KMS-11 (cell line): ENCODE results near the gene B3GAT1.

Experiments used
- H2AFZ ChIP-seq: fragments of 200-600 bp; sonication (generic); 2 replicates; pipeline ENCODE4 v1.6.1; 2016; ENCODE audit warnings: antibody characterized with exemption, mixed run types, low read depth
- H3K27ac ChIP-seq: fragments of 200-600 bp; sonication (generic); 2 replicates; pipeline ENCODE4 v1.6.1; 2016; ENCODE audit warnings: mild to moderate bottlenecking, mixed run types
- H3K27me3 ChIP-seq: fragments of 200-600 bp; sonication (generic); 2 replicates; pipeline ENCODE4 v1.6.1; 2017; ENCODE audit warnings: mild to moderate bottlenecking, low read depth, mixed run types, moderate library complexity; ENCODE audit not compliant: insufficient read depth
- H3K36me3 ChIP-seq: fragments of 200-600 bp; sonication (generic); 2 replicates; pipeline ENCODE4 v1.6.1; 2017; ENCODE audit warnings: mild to moderate bottlenecking, mixed run types; ENCODE audit not compliant: insufficient read depth
- H3K4me1 ChIP-seq: fragments of 200-600 bp; sonication (generic); 2 replicates; pipeline ENCODE4 v1.6.1; 2016; ENCODE audit warnings: mild to moderate bottlenecking, low read depth, mixed run types; ENCODE audit not compliant: poor library complexity, severe bottlenecking
- H3K4me2 ChIP-seq: fragments of 200-600 bp; sonication (generic); 2 replicates; pipeline ENCODE4 v1.7.0; 2016; ENCODE audit warnings: mild to moderate bottlenecking, mixed run types
- H3K4me3 ChIP-seq: fragments of 200-600 bp; sonication (generic); IDR thresholded peaks from 2 replicates; pipeline ENCODE4 v1.6.1; 2017; ENCODE audit warnings: low read depth, low read length, mixed read lengths; ENCODE audit not compliant: insufficient read depth
- H3K79me2 ChIP-seq: fragments of 200-600 bp; sonication (generic); 2 replicates; pipeline ENCODE4 v1.6.1; 2016; ENCODE audit warnings: low read depth, mixed run types; ENCODE audit not compliant: insufficient read depth
- H3K9ac ChIP-seq: fragments of 200-600 bp; sonication (generic); 2 replicates; pipeline ENCODE4 v1.6.1; 2016; ENCODE audit warnings: mild to moderate bottlenecking, mixed run types
- H4K20me1 ChIP-seq: fragments of 200-600 bp; sonication (generic); 2 replicates; pipeline ENCODE4 v1.6.1; 2016; ENCODE audit warnings: mild to moderate bottlenecking, mixed run types; ENCODE audit not compliant: insufficient read depth
- TF ChIP-seq, protein P1 (sequence below): fragments of 200-600 bp; sonication (generic); conservative IDR thresholded peaks from 2 replicates; pipeline ENCODE4 v1.6.1; 2017; ENCODE audit warnings: low read depth, mild to moderate bottlenecking, antibody characterized with exemption, low read length, moderate library complexity, mixed read lengths

B3GAT1 gene

DNA sequence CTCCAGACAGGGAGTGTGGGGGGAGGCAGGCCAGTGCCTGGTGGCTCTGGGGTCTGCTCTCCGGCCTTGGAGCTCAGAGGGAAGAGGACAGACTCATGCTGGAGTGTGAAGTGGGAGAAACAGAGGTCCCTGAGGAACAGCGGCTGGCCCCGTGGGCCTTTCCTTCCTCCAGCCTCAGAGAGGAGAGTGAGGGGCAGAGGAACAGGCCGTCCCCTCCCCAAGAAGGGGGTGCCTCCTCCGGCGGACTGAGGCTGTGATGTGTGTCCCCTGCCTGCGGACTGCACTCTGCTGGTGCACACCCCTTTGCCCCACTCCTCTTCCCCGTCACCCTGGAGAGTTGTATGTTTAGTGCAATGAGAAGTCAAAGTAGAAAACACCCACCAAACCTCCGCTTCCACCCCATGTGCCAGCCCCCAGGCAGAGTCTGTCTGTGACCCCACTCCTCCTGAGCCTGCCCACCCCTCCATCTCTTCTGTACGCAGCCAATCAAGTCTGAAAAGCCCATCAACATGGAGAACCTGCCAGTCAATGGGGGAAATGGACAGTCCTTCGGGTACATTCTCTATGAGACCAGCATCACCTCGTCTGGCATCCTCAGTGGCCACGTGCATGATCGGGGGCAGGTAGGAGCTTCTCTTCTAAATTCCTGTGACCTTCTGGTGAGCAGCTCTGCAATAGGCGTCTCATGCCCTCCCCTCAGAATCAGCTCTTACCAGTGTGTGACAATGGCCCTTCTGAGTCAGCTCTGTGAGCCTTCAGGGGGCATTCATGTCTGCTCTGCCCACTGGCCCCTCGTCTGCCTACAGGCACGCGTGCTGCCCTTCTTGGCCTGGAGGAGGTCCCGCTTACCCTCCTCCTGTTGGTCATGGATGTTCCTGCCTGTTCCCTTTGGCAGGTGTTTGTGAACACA lies 41.3 kb downstream of the B3GAT1 start:
- H4K20me1 ChIP-seq = no peaks in the 10 kb centered on the region
- no peaks in the 10 kb centered on the region for H3K79me2 ChIP-seq
- TF ChIP-seq, protein P1, sequence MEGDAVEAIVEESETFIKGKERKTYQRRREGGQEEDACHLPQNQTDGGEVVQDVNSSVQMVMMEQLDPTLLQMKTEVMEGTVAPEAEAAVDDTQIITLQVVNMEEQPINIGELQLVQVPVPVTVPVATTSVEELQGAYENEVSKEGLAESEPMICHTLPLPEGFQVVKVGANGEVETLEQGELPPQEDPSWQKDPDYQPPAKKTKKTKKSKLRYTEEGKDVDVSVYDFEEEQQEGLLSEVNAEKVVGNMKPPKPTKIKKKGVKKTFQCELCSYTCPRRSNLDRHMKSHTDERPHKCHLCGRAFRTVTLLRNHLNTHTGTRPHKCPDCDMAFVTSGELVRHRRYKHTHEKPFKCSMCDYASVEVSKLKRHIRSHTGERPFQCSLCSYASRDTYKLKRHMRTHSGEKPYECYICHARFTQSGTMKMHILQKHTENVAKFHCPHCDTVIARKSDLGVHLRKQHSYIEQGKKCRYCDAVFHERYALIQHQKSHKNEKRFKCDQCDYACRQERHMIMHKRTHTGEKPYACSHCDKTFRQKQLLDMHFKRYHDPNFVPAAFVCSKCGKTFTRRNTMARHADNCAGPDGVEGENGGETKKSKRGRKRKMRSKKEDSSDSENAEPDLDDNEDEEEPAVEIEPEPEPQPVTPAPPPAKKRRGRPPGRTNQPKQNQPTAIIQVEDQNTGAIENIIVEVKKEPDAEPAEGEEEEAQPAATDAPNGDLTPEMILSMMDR = no peak
- H3K4me2 ChIP-seq = no peak overlapping the region
- no peaks in the 10 kb centered on the region for H3K4me1 ChIP-seq
- H3K36me3 ChIP-seq = no peaks in the 10 kb centered on the region
- no peak overlapping the region for H3K4me3 ChIP-seq
- no peak overlapping the region for H2AFZ ChIP-seq
- H3K27ac ChIP-seq = no peak overlapping the region
- no peak overlapping the region for H3K9ac ChIP-seq
- no peaks in the 10 kb centered on the region for H3K27me3 ChIP-seq

DNA sequence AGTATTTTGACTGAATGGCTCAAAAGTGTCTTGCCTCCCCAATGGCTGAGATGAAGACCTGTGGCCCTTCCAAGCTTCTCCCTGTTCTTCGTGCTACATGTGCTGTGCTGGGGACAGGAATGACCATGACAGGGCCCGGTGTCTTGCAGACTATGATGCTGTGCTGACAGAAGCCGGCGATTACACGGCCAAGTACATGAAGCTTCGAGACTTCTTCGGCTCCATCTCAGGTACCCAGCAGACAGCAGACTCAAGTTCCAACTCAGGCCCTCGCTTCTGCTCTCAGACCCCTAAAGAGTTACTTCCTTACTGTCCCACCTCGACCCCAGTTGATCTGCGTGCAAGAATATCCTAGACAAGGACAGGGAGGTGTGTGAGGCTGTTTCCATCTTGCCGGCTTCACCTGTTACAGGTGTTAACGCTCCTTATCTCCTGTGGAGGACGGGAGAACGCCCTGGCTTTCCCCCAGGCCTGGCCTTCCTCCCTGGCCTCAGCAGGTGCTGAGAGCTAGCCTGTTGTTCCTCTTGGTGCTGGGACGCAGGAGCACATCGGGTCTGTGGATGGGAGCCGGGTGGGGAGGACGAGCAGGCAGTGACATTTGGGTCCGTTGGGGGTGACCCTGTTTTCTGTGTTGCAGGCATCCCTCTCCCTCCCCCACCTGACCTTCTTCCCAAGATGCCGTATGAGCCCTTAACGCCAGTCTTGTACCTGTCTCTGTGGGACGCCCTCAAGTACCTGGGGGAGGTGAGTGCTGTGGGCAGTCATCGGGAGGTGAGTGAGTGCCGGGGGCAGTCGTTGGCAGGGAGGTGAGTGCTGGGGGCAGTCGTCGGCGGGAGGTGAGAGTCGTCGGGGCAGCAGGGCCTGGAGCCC lies 42.2 kb downstream of the B3GAT1 start:
- H4K20me1 ChIP-seq = no peaks in the 10 kb centered on the region
- no peak overlapping the region for H3K4me3 ChIP-seq
- no peak overlapping the region for H2AFZ ChIP-seq
- H3K27me3 ChIP-seq = no peaks in the 10 kb centered on the region
- H3K27ac ChIP-seq = no peak overlapping the region
- H3K79me2 ChIP-seq = no peaks in the 10 kb centered on the region
- TF ChIP-seq, protein P1 = no peak
- H3K4me1 ChIP-seq = no peaks in the 10 kb centered on the region
- H3K4me2 ChIP-seq = no peak overlapping the region
- no peaks in the 10 kb centered on the region for H3K36me3 ChIP-seq
- H3K9ac ChIP-seq = no peak overlapping the region

DNA sequence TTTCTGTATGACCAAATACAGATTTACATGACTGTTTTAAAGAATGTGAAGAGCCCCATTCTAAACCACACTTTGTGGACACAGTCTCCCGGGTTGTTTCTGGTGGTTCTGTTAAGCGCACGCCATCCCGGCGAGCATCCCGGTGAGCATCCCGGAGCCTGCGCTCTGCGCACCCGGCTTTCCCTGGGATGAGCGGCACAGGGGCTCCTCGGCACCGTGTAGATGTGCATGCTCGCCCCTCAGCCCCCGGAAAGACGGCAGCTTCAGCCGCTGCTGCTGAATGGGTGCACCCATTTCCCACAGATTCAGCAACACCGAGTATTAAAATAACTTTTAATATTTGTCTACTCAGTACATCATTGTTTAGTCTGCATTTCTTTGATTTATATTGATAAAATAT lies 44.3 kb downstream of the B3GAT1 start:
- H3K79me2 ChIP-seq = no peaks in the 10 kb centered on the region
- H3K27me3 ChIP-seq = no peaks in the 10 kb centered on the region
- no peak overlapping the region for H3K4me2 ChIP-seq
- no peaks in the 10 kb centered on the region for H3K36me3 ChIP-seq
- H3K4me3 ChIP-seq = no peak overlapping the region
- no peak overlapping the region for H3K27ac ChIP-seq
- no peak overlapping the region for H3K9ac ChIP-seq
- TF ChIP-seq, protein P1 = no peak
- no peaks in the 10 kb centered on the region for H4K20me1 ChIP-seq
- no peak overlapping the region for H2AFZ ChIP-seq
- no peaks in the 10 kb centered on the region for H3K4me1 ChIP-seq

DNA sequence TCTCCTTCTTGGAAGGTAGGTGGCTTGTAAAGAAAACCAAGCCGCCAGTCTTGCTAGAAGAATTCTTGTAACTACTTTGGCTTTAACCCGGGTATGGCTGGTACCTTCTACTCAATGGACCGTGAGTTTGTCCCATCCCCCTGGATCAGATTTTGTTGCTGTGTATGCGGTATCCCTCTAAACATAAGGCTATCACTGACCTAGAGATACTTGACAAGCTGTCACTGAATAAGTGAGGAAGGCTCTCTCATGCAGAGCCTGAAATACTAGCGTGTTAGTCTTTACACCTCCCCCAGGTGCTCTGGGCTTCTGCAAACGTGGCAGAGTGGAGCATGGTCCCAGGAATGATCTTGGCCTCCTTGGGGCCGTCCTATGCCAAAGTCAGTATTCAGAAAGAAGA lies 45.8 kb downstream of the B3GAT1 start:
- Histone ChIP-seq H3K27ac (no peak overlapping the region), H3K79me2 (no peaks in the 10 kb centered on the region), H2AFZ (no peak overlapping the region), H3K4me1 (no peaks in the 10 kb centered on the region), H3K27me3 (no peaks in the 10 kb centered on the region), H4K20me1 (no peaks in the 10 kb centered on the region), H3K36me3 (no peaks in the 10 kb centered on the region), H3K9ac (no peak overlapping the region), H3K4me3 (no peak overlapping the region), H3K4me2 (no peak overlapping the region)
- TF ChIP-seq, protein P1 = no peak
